Ectodermal cell (in vitro differentiated cells): ENCODE results near the gene TUBGCP6.

Source experiments
- H3K27ac ChIP-seq: 2 replicates; pipeline ENCODE4 v1.7.0; 2013; ENCODE audit warnings: mild to moderate bottlenecking, low read depth, low read length; ENCODE audit not compliant: insufficient read depth, poor library complexity, severe bottlenecking
- H3K27me3 ChIP-seq: 2 replicates; pipeline ENCODE4 v1.7.0; 2013; ENCODE audit warnings: mild to moderate bottlenecking, low read length; ENCODE audit not compliant: insufficient read depth, control insufficient read depth, poor library complexity, severe bottlenecking
- H3K36me3 ChIP-seq: one replicate; pipeline ENCODE4 v1.7.0; 2013; ENCODE audit warnings: low read length; ENCODE audit not compliant: control insufficient read depth, insufficient read depth
- H3K4me1 ChIP-seq: one replicate; pipeline ENCODE4 v1.7.0; 2013; ENCODE audit warnings: low read length; ENCODE audit not compliant: control insufficient read depth, insufficient read depth
- H3K4me3 ChIP-seq: 2 replicates; pipeline ENCODE4 v1.7.0; 2013; ENCODE audit warnings: low read depth, low read length, control low read depth; ENCODE audit not compliant: insufficient read depth
- H3K9me3 ChIP-seq: 2 replicates; pipeline ENCODE4 v1.7.0; 2013; ENCODE audit warnings: mild to moderate bottlenecking, low read length, moderate library complexity; ENCODE audit not compliant: control insufficient read depth
- WGBS, 2 experiments: methylation state at CpG; one replicate each; pipeline ENCODE4 v1.1.7; 2013; ENCODE audit warnings: missing lambda C conversion rate in 2 of 2; 5-methylcytosine and 5-hydroxymethylcytosine counted together

The TUBGCP6 gene

DNA sequence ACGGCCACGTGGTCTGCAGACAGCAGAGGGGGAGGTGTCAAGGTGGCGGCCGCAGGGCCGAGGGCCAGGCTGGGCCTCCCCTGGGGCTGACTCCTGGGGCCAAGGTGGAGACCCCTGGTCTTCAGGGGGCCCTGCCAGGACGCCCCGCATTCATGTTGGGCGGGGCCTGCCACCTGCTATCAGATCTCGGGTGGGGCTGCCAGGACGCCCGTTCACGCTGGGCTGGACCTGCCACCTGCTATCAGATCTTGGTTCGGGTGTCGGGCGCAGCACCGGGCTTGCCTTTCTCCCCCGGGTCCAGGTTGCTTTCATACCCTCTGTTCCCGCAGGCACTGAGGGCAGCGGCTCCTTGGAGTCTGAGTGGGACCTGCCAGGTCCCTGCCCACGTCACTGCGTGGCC, 41.5 kb upstream of the TUBGCP6 start:
- Histone ChIP-seq H3K4me1 (no peaks in the 10 kb centered on the region), H3K4me3 (no peak overlapping the region), H3K27ac (no peak overlapping the region), H3K36me3 (peaks cover 58% of the 10 kb centered on the region), H3K27me3 (no peaks in the 10 kb centered on the region), H3K9me3 (no peaks in the 10 kb centered on the region)
- WGBS, 2 experiments: 95 to 97% methylated on average over 21 of the region's 21 CpGs

DNA sequence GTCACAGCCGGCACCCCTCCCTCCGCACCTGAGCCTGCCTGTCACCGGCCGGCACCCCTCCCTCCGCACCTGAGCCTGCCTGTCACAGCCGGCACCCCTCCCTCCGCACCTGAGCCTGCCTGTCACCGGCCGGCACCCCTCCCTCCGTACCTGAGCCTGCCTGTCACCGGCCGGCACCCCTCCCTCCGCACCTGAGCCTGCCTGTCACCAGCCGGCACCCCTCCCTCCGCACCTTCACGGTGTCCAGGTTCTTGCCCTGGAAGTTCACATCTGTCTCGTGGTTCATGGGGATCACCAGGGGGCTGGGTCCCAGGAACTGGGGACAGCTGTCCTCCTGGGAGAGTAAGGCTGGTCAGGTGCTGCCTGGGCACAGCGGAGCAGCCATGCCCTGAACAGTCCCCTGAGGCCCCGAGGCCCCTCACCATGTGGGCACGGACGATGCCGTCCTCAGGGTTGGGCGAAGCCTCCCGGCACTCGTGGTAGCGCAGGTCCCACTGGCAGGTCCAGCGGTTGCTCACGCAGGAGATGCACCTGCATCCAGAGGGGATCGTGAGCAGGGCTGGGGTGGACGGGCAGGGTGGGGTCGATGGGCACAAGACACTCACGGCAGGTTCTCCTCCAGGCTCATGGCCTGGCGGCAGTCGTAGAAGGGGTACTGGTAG, 40.9 kb upstream of the TUBGCP6 start:
- no peaks in the 10 kb centered on the region for H3K27me3 ChIP-seq
- H3K36me3 ChIP-seq: peaks cover 62% of the 10 kb centered on the region
- H3K4me1 ChIP-seq: no peaks in the 10 kb centered on the region
- WGBS, 2 experiments: 96 to 97% methylated on average over 29 to 33 of the region's 34 CpGs
- no peak overlapping the region for H3K4me3 ChIP-seq
- H3K9me3 ChIP-seq: no peaks in the 10 kb centered on the region
- H3K27ac ChIP-seq: no peak overlapping the region

DNA sequence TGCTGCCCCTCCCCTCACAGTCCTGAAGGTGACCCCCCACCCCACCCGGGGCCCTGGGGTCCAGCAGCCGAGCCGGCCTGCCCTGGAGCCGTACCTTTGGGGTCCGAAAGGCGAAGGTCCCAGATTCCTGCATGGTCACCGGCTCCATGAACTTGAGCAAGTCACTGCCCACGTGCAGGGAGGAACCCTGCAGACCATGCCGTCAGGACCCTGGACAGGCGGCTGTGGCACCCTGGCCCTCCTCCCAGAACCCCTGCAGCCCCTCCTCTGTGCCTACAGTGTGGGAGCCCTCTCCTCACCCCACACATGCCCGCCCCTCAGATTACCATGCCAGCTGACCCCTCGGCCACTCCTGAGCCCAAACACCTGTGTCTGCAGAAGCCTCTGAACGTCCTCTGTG, 39.7 kb upstream of the TUBGCP6 start:
- WGBS, 2 experiments: 92 to 95% methylated on average over 13 of the region's 13 CpGs
- H3K4me1 ChIP-seq: no peaks in the 10 kb centered on the region
- H3K27me3 ChIP-seq: no peaks in the 10 kb centered on the region
- peaks cover 58% of the 10 kb centered on the region for H3K36me3 ChIP-seq
- H3K4me3 ChIP-seq: no peak overlapping the region
- no peaks in the 10 kb centered on the region for H3K9me3 ChIP-seq
- H3K27ac ChIP-seq: no peak overlapping the region

DNA sequence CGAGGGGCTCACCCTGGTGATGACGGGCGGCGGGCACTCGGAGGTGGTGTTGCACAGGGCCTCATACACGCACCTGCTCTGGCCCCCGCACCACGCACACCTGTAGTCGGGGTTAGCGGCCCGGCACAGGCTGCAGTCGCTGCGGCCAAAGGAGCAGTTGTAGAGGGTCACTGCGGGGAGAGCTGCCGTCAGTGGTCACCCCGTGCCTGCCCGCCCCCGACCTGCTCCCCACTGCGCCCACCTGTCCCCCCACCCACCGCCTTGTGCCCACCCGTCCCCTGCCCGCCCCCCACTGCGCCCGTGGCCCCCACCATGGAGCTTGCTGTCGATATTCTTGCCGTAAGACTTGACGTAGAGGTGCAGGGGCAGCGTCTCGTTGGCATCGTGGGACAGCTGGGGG, 39.0 kb upstream of the TUBGCP6 start:
- no peak overlapping the region for H3K4me3 ChIP-seq
- H3K4me1 ChIP-seq: no peaks in the 10 kb centered on the region
- peaks cover 58% of the 10 kb centered on the region for H3K36me3 ChIP-seq
- 97 to 98% methylated on average over 30 of the region's 30 CpGs for WGBS, 2 experiments
- H3K27me3 ChIP-seq: no peaks in the 10 kb centered on the region
- H3K9me3 ChIP-seq: no peaks in the 10 kb centered on the region
- H3K27ac ChIP-seq: no peak overlapping the region

DNA sequence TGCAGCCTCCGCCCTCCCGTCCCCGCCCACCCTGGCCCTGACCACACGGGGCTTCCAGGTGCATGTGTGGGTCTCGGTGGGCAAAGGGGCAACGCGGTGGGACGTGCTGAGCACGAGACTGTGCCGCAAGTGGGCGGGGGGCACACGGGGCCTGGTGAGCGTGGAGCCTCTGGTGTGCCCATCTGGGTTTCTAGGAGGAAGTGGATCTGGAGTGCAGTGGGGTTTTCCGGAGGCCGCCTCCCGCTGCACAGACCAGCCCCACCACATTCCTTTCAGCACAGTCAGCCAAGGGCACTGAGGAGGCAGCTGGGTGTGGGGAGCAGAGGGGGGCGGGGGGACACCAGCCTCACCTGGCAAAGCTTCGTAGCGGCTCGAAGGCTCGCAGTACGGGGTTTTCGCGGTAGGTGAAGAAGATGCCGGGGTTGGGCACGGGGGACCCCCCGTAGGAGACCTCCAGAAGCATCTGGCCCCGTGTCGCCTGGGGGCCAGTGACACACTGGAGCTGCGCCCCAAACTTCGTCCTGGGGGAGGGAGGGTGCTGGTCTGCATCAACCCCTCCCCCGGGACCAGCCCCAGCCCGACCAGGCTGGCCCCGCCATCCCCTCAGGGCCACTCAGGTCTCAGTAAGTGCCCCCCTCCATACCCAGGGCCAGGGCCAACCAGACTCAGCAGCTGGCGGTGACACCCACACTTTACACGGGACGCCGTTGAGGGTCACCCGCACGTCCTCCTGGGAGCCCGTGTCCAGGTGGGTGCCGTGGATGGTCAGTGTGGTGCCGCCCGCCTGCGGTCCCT, 37.7 kb upstream of the TUBGCP6 start:
- 96% methylated on average over 45 of the region's 45 CpGs for WGBS, 2 experiments
- Histone ChIP-seq H3K27me3 (no peaks in the 10 kb centered on the region), H3K4me1 (no peaks in the 10 kb centered on the region), H3K9me3 (no peaks in the 10 kb centered on the region), H3K36me3 (peaks cover 62% of the 10 kb centered on the region), H3K4me3 (no peak overlapping the region), H3K27ac (no peak overlapping the region)

DNA sequence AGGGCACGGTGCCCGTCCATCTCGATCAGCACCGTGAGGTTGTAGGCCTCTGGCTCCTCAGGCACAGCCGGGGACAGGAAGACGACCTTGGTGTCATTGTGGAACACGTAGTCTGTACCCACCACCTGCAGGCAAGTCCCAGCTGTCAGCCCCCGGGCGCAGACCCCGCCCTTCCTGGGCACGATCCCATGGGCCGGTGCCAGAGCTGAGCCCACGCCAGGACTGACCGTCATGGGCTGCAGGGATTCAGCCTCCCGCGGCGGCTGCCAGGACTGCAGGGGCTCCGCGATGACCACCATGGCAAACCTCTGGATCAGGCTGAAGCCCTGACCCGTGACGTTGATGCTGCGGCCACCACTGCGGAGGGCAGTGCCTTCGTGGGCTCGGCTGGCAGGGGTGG, 37.1 kb upstream of the TUBGCP6 start:
- no peaks in the 10 kb centered on the region for H3K4me1 ChIP-seq
- WGBS, 2 experiments: 95 to 96% methylated on average over 25 of the region's 25 CpGs
- H3K27ac ChIP-seq: no peak overlapping the region
- H3K36me3 ChIP-seq: peaks cover 67% of the 10 kb centered on the region
- H3K27me3 ChIP-seq: no peaks in the 10 kb centered on the region
- no peak overlapping the region for H3K4me3 ChIP-seq
- H3K9me3 ChIP-seq: no peaks in the 10 kb centered on the region

DNA sequence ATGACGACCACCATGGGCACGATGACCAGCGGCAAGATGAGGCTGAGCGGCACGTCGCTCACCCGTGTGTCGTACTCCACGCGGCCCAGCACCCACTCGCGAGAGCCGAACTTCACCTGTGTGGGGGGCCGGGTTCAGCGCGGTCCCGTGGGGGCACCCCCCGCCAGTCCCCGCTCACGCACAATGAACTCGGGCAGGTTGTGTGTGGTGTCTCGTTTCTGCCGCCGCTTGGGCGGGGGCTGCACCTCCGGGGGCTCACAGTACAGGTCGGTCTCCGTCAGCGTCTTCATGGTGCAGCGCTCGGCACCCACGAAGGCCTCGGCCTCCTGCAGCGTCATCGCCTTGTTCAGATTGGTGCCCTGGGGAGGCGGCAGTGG, 36.5 kb upstream of the TUBGCP6 start:
- Histone ChIP-seq H3K9me3 (no peaks in the 10 kb centered on the region), H3K27ac (no peak overlapping the region), H3K4me3 (no peak overlapping the region), H3K27me3 (no peaks in the 10 kb centered on the region), H3K4me1 (no peaks in the 10 kb centered on the region), H3K36me3 (peaks cover 68% of the 10 kb centered on the region)
- WGBS, 2 experiments: 96 to 97% methylated on average over 36 of the region's 36 CpGs

DNA sequence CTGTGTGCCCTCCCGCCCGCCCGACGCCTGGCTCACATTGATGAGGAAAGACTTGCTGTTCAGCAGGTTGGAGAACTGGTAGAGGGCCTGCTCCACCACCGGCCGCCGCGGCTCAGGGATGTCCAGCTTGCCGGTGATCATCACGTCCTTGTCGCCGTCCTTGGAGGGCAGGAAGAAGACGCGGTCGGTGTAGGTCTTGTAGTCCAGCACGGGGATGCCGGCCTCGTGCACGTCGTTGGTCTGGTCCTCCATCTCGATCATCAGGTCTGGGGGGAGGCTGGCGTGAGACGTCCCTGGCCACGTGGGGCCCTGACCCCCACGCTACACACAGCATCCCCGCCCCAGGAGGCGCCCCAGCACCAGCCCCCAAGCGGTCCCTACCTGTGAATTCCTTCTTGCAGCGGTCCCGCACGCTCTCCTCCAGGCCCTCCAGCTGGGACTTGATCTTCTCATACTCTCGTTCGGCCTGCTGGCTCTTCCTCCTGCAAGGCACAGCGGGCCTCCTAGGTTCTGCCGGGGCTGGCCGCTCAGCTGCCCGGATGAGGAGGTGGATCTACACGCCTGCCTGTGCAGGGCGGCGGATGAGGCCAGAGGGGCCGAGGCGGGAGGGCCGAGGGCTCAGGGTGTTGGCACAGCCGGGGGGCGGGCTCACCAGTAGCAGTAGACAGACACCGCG, 36.0 kb upstream of the TUBGCP6 start:
- WGBS, 2 experiments: 96 to 97% methylated on average over 47 of the region's 47 CpGs
- Histone ChIP-seq H3K36me3 (peaks cover 68% of the 10 kb centered on the region), H3K4me3 (no peak overlapping the region)

DNA sequence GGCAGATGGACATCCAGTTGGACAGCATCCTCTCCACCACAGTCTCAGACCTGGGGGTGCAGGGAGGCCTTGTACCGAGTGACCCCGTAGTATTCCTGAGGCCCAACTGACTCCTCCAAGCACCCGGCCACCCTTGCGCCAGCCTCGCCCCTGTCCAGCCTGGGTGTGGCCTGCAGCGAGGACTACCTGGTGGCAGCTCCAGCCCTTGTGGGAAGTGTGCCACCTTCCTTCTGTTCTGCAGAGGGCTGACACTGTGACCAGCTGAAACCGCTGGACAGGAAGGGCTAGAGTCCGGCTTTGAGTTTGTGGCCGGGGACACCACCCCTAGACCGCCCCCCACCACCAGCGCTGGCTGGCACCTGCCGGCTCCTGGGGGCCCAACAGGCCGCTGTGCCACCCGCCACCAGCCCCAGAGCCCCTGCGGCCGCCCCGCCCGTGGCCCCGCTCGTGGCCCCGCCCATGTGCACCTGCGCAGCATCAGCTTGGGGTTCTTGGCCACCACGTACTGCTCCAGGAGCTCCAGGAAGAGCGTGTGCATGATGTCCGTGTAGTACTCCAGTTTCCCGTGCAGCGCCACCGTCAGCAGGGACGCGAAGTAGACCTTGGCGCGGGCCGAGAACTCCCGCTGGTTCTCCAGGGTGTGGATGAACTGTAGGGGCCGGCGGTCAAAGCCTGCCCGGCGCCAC, 35.3 kb upstream of the TUBGCP6 start:
- peaks cover 72% of the 10 kb centered on the region for H3K36me3 ChIP-seq
- H3K27ac ChIP-seq: no peak overlapping the region
- H3K4me3 ChIP-seq: no peak overlapping the region
- H3K9me3 ChIP-seq: no peaks in the 10 kb centered on the region
- peaks cover 3% of the 10 kb centered on the region for H3K4me1 ChIP-seq
- H3K27me3 ChIP-seq: no peaks in the 10 kb centered on the region
- WGBS, 2 experiments: 97% methylated on average over 38 of the region's 38 CpGs

More for the DNA sequence above, 36.0 kb upstream of the TUBGCP6 start:
- Histone ChIP-seq H3K27me3 (no peaks in the 10 kb centered on the region), H3K27ac (no peak overlapping the region), H3K9me3 (no peaks in the 10 kb centered on the region), H3K4me1 (no peaks in the 10 kb centered on the region)
